H54 (cell line): Measurements from ENCODE around the gene GTF2IRD1.
"Not testable (repeated sequence)": the region's sequence is repeated elsewhere in the genome, so short reads cannot be mapped to it uniquely, and the experiment has no call there.

ENCODE experiments used
- DNase-seq: peaks from one replicate; pipeline ENCODE4 v3.0.0; 2011; ENCODE audit warnings: low spot score, mixed read lengths; ENCODE audit not compliant: insufficient read length
- FAIRE-seq: peaks from 3 replicates; lab custom pipeline; 2011; peaks lifted over from hg19 to GRCh38; lab: Jason Lieb, UNC
- POLR2A ChIP-seq: IDR thresholded peaks from 2 replicates; pipeline ENCODE4 v1.6.1; 2011; ENCODE audit warnings: low read depth, mild to moderate bottlenecking, low read length

The GTF2IRD1 gene

DNA sequence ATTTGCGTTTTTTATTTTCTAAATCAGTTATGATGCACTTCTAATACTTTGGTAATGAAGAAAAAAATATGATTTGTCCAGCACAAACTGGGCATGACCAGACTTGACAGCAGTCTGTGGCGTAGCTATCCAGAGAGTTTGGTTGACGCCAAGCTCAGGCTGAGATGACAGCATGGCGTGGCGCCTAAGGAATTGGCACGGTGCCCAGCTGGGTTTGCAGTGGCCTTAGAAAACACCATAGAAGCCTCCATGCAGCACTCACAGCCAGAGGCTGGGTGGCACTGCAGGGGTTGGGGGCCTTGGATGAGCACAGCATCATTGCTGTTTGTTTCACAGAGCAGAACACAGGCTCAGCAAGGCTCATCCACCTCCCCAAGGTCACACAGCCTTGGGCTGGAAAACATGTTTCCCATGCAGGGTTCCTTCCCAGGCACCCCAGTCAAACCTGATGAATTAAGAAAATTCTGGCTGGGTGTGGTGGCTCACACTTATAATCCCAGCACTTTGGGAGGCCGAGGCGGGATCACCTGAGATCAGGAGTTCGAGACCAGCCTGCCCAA lies 88.9 kb downstream of the GTF2IRD1 start:
- no peak for TF ChIP-seq POLR2A
- DNase-seq (no peak), FAIRE-seq (no peak)

DNA sequence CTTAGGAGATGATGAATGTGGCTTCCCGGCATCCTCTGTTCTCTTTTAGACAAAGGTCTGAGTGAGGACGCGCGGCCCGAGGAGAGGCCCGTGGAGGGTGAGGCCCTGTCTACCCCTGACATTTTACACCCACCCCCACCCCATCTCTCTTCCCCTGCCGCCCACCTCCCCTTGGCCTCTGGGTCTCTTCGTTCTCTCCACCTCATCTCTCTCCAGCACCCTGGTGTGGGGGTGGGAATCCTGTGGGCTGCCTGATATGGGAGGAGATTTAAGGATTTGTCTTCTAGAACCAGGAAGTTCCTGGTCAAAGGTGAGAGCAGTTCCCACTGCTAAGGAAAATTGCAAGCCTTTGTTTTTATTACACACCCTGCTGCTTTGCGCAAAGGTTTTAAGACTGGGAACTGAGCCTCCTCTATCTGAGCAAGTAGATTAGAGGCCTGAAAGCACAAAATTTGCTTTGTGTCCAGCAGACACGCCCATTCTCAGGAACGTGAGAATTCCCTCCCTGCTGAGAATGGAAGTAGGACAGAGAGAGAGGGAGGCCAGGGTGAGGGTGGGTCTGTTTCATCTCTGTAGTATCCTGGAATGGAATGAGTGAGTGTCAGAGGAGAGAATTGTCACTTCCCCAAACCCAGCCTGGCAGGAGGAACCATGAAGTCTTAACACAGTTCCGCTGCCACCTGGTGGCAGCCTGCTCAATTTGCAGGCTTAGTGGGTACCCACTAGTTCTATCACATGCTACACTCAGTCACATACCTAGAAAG lies 91.2 kb downstream of the GTF2IRD1 start:
- FAIRE-seq (no peak), DNase-seq (no peak)
- no peak for TF ChIP-seq POLR2A

DNA sequence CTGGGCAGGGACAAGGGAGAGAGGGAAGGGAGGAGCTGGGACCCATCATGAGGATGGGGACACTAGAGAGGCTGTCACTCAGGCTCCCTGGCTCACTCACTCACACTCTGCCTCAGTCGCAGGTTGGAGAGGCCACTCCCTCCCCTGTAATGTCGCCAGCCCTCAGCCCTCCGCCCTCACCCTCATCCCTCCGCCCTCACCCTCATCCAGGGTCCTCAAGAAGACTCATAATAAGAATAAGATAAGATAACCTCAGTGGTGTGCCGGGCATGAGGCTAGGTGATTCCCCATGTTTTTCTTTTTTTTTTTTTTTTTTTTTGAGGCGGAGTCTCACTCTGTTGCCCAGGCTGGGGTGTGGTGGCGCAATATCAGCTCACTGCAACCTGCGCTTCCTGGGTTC lies 92.2 kb downstream of the GTF2IRD1 start:
- TF ChIP-seq POLR2A, result no peak
- DNase-seq (no peak), FAIRE-seq (no peak)

DNA sequence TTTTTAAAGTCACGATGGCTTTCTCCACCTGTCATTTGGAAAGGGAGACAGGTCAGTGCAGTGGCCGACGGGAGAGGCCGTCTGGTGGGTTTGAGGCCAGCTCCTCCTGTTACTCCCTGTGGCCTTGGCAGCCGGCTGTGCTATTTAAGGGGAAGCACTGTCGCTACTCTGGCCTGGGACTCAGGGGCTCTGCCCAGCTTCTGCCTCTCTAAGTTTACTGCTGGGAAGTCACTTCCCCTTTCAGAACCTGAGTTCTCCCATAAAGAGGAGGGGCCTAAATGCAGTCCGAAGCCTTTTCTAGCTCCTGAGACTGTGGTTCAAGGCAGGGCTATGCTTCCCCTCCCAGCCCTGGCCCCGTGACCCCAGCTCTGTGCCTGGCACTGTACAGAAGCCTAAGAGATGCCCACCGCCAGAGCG lies 99.9 kb downstream of the GTF2IRD1 start:
- not testable (repeated sequence) for DNase-seq, FAIRE-seq

DNA sequence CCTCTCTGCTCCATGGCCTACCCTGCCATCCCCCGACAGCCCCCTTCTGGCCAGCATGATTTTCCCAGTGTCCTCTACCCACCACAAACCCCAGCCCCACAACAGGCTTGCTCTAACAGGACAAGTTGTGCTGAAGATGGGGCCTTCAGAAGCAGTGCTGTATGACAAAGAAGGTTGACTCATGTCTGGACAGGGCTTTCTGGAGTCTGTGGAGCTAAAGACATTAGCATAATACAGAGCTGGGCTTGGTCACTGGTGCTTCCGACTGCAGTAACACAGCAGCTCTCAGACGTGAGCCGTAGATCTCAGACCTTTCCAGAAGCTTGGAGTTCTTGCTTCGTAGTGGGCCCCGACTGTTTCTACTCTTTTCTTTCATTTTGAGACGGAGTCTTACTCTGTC lies 100.5 kb downstream of the GTF2IRD1 start:
- no peak for FAIRE-seq
- DNase-seq, result no peak
- no peak for TF ChIP-seq POLR2A

DNA sequence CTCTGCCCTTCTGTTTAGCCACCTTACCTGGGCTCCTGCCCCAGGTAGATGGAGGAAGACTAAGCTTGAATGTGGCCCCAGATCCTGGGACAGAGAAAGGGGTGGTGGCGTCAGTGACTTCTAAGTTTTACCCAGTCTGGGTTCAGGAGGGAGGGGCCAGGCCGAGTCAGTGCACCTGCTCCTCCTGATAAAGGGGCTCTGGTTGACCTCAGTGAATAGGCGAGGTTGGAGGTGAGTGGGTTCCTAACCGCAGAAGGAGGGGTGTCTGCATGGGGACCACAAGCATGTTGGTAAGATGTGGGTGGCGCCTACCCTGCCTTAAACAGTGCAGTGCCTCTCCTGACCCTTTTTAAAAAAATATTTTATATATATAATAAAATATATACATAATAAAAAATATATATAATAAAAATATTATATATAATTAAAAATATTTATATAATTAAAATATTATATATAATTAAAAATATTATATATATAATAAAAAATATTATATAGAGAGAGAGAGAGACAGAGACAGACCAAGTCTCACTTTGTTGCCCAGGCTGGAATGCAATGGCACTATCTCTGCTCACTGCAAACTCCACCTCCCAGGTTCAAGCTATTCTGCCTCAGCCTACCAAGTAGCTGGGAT lies 106.5 kb downstream of the GTF2IRD1 start:
- TF ChIP-seq POLR2A, result no peak
- no peak for DNase-seq
- no peak for FAIRE-seq

DNA sequence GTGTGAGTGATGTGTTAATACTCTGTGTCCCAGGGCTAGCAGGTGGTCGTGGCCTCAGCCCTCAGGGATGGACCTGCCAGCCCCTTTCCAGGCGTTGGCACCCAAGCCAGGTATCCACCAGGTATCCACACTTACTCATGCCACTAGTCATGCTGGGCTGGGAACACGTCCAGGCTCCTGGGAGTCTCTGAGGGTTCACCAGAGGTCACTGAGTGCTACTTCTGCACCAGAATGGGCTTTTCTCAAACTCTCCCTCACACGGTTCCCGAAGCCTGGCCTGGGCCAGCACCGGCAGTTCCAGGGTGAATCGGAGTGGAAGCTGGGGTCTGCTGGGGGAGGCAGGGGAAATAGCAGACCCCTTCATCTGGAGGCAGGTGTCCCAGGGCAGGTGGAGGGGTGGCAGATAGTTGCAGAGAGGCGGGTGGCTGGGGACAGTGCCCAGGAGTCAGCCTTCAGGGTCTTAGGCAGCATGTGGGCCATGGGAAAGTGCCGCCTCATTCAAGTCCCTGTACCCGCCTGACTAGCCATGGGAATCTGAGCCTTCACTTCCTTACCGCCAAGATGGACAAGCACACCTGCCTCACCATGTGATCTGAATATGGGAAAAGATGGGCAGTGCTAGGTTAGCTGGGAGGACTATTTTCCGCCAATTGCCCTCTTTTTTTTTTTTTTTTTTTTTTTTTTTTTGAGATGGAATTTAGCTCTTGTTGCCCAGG lies 108.3 kb downstream of the GTF2IRD1 start:
- no peak for FAIRE-seq

DNA sequence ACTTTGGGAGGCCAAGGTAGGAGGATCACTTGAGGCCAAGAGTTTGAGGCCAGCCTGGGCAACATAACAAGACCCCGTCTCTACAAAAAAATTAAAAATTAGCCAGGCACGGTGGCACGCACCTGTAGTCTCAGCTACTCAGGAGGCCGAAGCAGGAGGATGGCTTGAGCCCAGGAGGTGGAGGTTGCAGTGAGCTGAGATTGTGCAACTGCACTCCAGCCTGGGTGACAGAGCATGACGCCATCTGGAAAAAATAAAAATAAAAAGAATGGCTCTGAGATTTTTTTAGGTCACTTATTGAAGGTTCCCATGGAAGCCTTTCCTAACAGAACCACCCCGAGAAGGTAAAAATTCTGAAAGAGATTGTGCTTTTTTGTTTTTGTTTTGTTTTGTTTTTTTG lies 109.9 kb downstream of the GTF2IRD1 start:
- not testable (repeated sequence) for DNase-seq, FAIRE-seq

More for the DNA sequence above, 108.3 kb downstream of the GTF2IRD1 start:
- no peak for TF ChIP-seq POLR2A
- DNase-seq, result no peak

DNA sequence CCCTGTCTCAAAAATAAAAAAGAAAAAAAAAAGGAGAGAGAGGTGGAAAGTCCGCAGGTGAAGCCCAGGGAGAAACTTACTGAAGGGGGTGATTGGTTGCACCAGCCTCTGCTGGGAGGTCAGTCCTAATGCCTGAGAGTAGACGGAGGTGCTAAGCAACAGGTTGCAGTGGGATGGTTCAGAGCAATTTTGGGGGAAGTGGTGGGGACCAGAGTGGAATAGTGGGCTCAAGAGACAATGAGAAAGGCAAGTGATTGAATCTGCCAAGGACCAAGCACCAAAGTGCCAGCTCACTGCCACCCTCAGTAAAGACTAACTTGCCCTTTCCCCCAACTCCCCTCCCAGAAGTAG lies 113.6 kb downstream of the GTF2IRD1 start:
- FAIRE-seq, result no peak
- no peak for DNase-seq
- TF ChIP-seq POLR2A, result no peak

DNA sequence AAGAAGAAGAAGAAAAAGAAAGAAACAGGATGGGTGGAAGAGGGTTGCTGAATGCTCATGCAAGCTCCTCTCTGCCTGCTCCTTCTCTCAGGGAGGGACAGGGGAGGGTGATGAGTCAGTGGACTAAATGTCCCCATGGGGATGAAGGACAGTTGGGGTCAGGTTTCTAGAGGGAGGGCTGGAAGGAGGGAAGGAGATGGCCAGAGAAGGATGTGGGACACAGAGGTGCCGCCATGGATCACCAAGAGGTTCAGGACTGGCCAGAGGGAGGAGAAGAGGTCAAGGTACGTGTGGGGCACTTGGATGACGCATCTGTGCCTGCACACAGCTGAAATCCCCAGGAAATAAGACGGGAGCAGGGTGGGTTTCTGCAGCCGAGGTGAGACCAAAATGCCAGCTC lies 115.0 kb downstream of the GTF2IRD1 start:
- DNase-seq (no peak), FAIRE-seq (no peak)
- TF ChIP-seq POLR2A, result no peak

DNA sequence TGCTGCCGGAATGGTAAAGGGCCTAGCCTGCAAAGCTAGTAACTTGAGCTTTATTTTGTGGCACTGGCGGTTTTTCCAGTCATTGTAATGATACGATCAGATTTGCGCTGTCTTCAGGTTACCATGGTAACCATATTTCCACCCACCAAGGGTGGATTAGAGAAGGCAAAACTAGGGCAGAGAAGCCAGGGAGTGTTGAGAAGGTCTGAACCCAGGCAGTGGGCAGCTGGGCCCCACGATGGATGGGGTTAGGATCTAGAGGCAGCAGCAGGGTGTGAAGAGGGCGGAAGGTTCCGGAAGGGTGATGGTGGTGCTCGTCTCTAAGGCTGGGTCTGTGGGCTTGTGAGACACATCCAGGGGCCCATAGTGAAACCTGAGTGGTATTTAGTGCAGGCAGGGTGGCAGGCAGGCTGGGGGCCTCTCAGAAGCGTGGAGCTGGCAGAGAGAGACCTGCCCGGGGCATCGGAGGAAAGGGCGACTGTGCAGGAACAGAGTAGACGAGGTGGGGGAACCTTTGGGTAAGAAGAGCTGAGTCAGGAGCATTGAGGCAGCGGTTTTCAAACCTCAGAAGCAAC lies 115.9 kb downstream of the GTF2IRD1 start:
- no peak for DNase-seq
- no peak for FAIRE-seq
- TF ChIP-seq POLR2A, result no peak

DNA sequence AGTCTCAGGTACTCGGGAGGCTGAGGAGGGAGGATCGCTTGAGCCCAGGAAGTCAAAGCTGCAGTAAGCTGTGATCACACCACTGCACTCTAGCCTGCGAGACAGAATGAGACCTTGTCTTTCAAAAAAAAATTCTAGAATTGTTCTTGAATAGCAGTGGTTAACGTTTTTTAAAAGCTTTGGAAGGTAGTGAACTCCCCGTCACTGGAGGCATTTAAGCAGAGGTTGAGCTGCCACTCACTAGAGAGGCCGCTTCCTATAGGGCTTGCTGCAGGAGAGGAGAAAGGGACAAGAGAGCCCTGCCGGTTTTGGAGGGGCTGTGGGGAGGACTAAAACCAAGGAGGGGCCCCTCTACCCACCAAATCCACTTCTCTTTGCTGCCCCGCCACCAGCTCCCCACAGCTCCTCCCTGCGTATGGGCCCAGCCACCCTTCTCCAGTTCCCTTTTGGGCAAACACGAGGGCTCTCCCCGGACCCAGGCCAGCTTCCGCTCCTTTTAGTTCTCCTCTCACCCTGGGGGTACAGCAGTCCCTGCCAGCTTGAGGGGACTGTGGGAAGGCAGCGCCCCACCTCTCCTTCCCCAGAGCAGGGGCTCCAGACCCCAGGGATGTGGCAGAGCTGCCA lies 116.9 kb downstream of the GTF2IRD1 start:
- DNase-seq (no peak), FAIRE-seq (no peak)
- no peak for TF ChIP-seq POLR2A

DNA sequence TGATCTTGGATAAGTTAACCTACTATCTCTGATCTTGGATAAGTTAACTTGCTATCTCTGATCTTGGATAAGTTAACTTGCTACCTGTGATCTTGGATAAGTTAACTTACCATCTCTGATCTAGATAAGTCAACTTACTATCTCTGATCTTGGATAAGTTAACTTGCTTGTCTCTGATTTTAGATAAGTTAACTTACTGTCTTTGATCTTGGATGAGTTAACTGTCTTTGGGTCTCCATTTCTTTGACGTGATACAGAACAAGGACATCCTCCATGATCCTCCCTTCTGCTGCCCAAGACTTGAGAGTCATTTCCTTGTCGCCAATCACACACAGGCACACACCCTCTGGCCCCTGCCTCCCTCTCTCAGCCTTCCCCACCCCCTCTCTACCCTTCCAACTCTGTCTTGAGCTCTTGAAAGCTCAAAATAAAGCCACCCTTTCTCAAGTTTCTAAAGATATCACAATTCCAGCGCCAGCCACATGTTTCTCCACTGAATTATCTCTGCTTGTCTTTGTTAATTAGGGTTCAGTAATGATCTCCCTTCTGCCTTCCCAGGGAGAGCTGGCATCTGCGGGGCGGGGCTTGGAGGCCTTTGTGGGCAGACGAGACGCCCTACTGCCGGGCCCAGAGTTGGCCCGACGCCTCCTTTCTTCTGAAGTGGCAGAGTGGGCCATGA lies 118.7 kb downstream of the GTF2IRD1 start:
- TF ChIP-seq POLR2A, result no peak
- FAIRE-seq, result no peak
- DNase-seq, result no peak

DNA sequence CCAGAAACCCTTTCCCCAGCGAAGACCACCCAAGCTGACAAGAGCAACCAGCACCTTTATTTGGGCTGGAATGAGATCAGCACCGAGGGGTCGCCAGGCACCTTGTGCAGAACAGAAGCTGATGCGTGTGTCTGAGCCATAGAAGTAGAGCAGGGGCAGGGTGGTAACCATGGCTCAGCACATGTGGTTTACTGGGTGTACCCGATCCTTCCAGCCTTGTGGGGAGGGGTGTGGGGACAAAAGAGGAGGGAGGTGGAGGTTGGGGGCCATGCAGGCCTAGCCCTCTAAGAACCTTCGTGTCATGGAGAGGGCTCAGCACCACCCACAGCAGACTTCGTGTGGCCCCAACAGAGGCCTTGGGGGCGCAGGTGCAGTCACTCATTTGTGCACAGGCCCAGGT lies 119.8 kb downstream of the GTF2IRD1 start:
- DNase-seq (no peak), FAIRE-seq (no peak)
- no peak for TF ChIP-seq POLR2A
